MM.1S (cell line): ENCODE measurements around the gene CXXC5.
A peak's percentile ranks its signal among the peaks of the same experiment; 100 is the strongest.

ENCODE experiments used
- DNase-seq: peaks from one replicate; pipeline ENCODE4 v3.0.0-alpha.2; 2015
- H2AFZ ChIP-seq: fragments of 300-600 bp; sonication (generic); 2 replicates; pipeline ENCODE4 v1.6.0; 2016; ENCODE audit warnings: antibody characterized with exemption, low read length
- H3F3A ChIP-seq: fragments of 300-600 bp; sonication (generic); 2 replicates; pipeline ENCODE4 v1.6.1; 2016; ENCODE audit warnings: mild to moderate bottlenecking, antibody characterized with exemption, low read length, moderate library complexity, mixed read lengths; ENCODE audit not compliant: insufficient read depth
- H3K27ac ChIP-seq: fragments of 300-600 bp; sonication (generic); 2 replicates; pipeline ENCODE4 v1.5.1; 2016; ENCODE audit warnings: mild to moderate bottlenecking, low read length
- H3K27me3 ChIP-seq: fragments of 300-600 bp; sonication (generic); replicated peaks from 2 replicates; pipeline ENCODE4 v1.6.0; 2016; ENCODE audit warnings: low read length; ENCODE audit not compliant: insufficient read depth
- H3K36me3 ChIP-seq: fragments of 300-600 bp; sonication (generic); replicated peaks from 2 replicates; pipeline ENCODE4 v1.6.1; 2016; ENCODE audit warnings: mild to moderate bottlenecking, low read length, mixed read lengths; ENCODE audit not compliant: insufficient read depth
- H3K4me1 ChIP-seq: fragments of 300-600 bp; sonication (generic); 2 replicates; pipeline ENCODE4 v1.6.1; 2016; ENCODE audit warnings: low read length, mixed read lengths
- H3K4me2 ChIP-seq: fragments of 300-600 bp; sonication (generic); 2 replicates; pipeline ENCODE4 v1.6.0; 2016; ENCODE audit warnings: low read depth, low read length
- H3K4me3 ChIP-seq: fragments of 300-600 bp; sonication (generic); 2 replicates; pipeline ENCODE4 v1.5.1; 2016; ENCODE audit warnings: low read length, mixed read lengths
- H3K79me2 ChIP-seq: fragments of 300-600 bp; sonication (generic); 2 replicates; pipeline ENCODE4 v1.6.1; 2016; ENCODE audit warnings: mixed run types, low read length, mixed read lengths
- H3K9ac ChIP-seq: fragments of 300-600 bp; sonication (generic); 2 replicates; pipeline ENCODE4 v1.6.1; 2016; ENCODE audit warnings: low read length, mixed read lengths
- H3K9me2 ChIP-seq: fragments of 300-600 bp; sonication (generic); replicated peaks from 2 replicates; pipeline ENCODE4 v1.6.1; 2016; ENCODE audit warnings: mild to moderate bottlenecking, low read length, mixed read lengths; ENCODE audit not compliant: insufficient read depth
- H3K9me3 ChIP-seq: fragments of 300-600 bp; sonication (generic); replicated peaks from 2 replicates; pipeline ENCODE4 v1.6.1; 2016; ENCODE audit warnings: mild to moderate bottlenecking, low read length, mixed read lengths; ENCODE audit not compliant: insufficient read depth
- H4K20me1 ChIP-seq: fragments of 300-600 bp; sonication (generic); 2 replicates; pipeline ENCODE4 v1.6.1; 2016; ENCODE audit warnings: mild to moderate bottlenecking, low read length, moderate library complexity, mixed read lengths; ENCODE audit not compliant: insufficient read depth
- EZH2 ChIP-seq: fragments of 300-600 bp; sonication (generic); optimal IDR thresholded peaks from 2 replicates; pipeline ENCODE3; 2017; ENCODE audit warnings: low read depth, mild to moderate bottlenecking, antibody characterized with exemption, low read length, mixed read lengths
- EZH2phosphoT487 ChIP-seq: fragments of 300-600 bp; sonication (generic); IDR thresholded peaks from 2 replicates; pipeline ENCODE4 v1.6.1; 2018; ENCODE audit warnings: antibody characterized with exemption, low read length
- TF ChIP-seq, protein P1 (sequence below): fragments of 300-600 bp; sonication (generic); IDR thresholded peaks from 2 replicates; pipeline ENCODE4 v1.5.1; 2016; ENCODE audit warnings: antibody characterized with exemption, low read length, mixed read lengths

The CXXC5 gene

DNA sequence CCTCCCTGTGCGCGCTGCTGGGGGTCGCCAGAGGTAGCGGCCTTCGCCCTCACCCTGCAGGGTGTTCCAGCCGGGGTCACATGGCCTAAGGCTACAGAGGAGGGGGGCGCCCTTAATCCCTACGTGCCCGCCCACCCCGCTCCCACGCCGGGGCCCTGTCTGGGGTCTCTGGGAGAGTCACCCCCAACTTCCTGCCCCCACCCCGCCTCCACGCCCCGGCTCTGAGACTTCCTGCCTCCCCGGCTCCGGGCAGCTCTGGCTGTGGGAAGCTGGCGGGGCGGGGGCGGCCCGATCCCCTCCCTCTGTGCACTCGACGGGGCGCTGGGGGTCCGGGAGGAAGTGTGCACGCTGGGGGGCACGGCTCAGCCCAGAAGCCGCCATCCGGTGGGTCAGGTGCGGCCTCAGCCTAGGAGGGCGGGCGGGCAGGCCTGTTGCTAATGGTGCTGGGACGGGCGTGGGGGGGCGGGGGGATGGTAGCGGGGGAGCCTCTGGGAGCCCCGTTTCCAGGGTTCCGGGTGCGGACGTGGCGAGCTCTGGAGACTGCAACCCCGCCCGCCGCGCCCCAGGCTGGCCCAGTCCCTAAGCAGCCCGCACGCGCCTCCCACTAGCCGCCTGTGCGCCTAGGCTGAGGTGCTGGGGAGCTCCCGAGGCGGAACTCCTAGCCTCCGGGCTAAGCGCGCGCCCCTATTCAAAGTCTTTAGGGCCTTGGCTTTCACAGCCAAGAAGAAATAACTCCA is 61.6 kb downstream of the CXXC5 start:
- no peaks in the 10 kb centered on the region for H3F3A ChIP-seq
- H3K9me3 ChIP-seq, result no peaks in the 10 kb centered on the region
- H3K4me2 ChIP-seq, result no peak overlapping the region
- H3K36me3 ChIP-seq, result no peaks in the 10 kb centered on the region
- no peaks in the 10 kb centered on the region for H4K20me1 ChIP-seq
- no peak overlapping the region for H3K9ac ChIP-seq
- H3K27me3 ChIP-seq, result 0 out of 2 replicates have a peak, but pooled peaks cover 6% of the 10 kb centered on the region
- no peak overlapping the region for H3K4me3 ChIP-seq
- peaks cover 4% of the 10 kb centered on the region for H3K4me1 ChIP-seq
- H2AFZ ChIP-seq, result no peak overlapping the region
- no peak for TF ChIP-seq EZH2phosphoT487
- TF ChIP-seq, protein P1, sequence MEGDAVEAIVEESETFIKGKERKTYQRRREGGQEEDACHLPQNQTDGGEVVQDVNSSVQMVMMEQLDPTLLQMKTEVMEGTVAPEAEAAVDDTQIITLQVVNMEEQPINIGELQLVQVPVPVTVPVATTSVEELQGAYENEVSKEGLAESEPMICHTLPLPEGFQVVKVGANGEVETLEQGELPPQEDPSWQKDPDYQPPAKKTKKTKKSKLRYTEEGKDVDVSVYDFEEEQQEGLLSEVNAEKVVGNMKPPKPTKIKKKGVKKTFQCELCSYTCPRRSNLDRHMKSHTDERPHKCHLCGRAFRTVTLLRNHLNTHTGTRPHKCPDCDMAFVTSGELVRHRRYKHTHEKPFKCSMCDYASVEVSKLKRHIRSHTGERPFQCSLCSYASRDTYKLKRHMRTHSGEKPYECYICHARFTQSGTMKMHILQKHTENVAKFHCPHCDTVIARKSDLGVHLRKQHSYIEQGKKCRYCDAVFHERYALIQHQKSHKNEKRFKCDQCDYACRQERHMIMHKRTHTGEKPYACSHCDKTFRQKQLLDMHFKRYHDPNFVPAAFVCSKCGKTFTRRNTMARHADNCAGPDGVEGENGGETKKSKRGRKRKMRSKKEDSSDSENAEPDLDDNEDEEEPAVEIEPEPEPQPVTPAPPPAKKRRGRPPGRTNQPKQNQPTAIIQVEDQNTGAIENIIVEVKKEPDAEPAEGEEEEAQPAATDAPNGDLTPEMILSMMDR, result no peak
- no peak for TF ChIP-seq EZH2
- no peak overlapping the region for H3K27ac ChIP-seq
- H3K79me2 ChIP-seq, result no peaks in the 10 kb centered on the region
- H3K9me2 ChIP-seq, result no peaks in the 10 kb centered on the region
- DNase-seq, result no peak

DNA sequence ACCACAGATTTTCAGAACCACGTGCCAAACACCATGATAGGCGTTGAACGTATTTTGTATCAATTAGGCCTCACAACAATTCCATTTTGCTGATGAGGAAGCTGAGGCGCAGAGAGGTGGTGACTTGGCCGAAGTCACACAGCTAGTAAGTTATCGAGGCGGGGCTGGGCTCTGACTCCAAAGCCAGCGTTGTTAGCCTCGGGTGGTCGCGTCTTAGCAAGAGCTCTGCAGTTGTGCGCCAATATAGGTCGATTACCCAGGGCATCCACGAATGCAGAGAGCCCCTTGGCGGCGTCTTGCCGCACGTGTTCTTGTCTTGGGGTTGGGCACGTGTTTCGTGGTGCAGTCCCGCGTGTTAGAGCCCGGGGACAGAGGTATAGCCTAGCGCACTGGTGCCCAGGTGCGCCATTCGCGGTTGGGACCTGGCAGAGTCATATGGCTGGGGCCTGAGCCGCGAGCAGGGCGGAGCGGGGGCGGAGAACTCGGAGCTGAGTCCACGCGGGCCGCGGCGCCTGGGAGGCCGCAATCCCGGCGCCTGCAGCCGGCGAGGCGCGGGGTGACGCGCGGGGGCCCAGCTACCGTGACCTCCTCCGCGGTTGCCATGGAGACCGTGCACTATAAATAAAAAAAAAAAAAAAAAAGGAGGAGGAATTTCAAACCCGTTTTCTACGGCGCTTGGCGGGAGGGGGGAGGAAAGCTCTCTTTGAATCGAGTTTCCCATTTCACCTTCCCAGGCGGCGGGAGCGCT is 62.3 kb downstream of the CXXC5 start:
- Histone ChIP-seq H3K4me1 (peaks cover 4% of the 10 kb centered on the region), H3K4me3 (peak overlapping the region; percentile 62), H3F3A (no peaks in the 10 kb centered on the region), H3K9me2 (no peaks in the 10 kb centered on the region), H3K27me3 (0 out of 2 replicates have a peak, but pooled peaks cover 6% of the 10 kb centered on the region), H3K9ac (peak overlapping the region; percentile 49), H3K79me2 (no peaks in the 10 kb centered on the region), H3K27ac (no peak overlapping the region), H3K9me3 (no peaks in the 10 kb centered on the region), H4K20me1 (no peaks in the 10 kb centered on the region), H3K4me2 (peak overlapping the region; percentile 99), H3K36me3 (no peaks in the 10 kb centered on the region), H2AFZ (peak overlapping the region; percentile 58)
- no peak for TF ChIP-seq EZH2phosphoT487
- TF ChIP-seq, protein P1, result no peak
- TF ChIP-seq EZH2, result no peak
- DNase-seq, result peak; percentile 61

DNA sequence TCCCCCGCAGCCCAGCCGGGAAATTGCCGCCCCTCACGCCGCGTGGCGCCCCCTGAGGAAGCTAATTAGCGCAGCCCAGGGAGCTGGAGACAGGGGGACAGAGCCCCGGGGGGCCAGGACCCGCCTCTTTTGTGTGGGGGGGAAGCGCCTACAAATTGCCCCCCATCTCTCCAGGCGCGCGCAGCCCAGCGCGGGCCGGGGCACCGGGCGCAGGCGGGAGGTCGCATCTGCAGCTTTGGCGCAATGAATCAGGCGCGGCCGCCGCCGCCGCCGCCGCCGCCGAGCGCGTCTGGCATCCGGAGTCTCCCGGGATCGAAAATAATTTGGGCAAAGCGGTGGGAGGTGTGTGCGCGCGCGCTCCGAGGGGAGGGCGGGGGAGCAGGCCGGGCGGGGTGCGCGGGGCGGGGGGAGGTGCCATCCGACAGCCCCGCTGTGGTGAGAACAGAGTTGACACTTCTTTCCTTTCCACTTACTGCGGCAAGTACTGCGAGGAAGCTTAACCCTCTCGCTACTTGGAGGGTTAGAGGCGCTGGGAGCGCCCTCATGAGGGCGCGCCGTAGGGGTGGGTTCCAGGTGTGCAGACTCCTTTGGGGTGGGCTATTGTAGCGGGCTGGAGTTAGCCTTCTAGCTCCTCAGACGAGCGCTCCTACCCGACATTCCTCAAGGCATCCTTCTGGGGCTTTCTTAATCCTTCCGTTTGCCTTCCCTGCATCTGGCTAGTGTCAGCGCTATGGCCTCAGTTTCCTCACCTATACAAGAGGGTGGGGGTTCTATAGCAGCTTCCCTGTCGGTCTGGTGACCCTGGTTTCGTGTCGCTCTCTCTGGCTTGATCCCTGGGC is 63.1 kb downstream of the CXXC5 start:
- no peaks in the 10 kb centered on the region for H3K9me3 ChIP-seq
- H2AFZ ChIP-seq, result peak overlapping the region; percentile 52
- H3K36me3 ChIP-seq, result no peaks in the 10 kb centered on the region
- peaks cover 4% of the 10 kb centered on the region for H3K4me1 ChIP-seq
- no peak overlapping the region for H3K27ac ChIP-seq
- peak overlapping the region; percentile 99 for H3K4me2 ChIP-seq
- H3K27me3 ChIP-seq, result 0 out of 2 replicates have a peak, but pooled peaks cover 6% of the 10 kb centered on the region
- DNase-seq, result peak; percentile 63
- no peaks in the 10 kb centered on the region for H3K9me2 ChIP-seq
- TF ChIP-seq EZH2phosphoT487, result no peak
- TF ChIP-seq, protein P1, result peak; percentile 17; the same call in 1 of the 2 replicates
- no peak for TF ChIP-seq EZH2
- H3F3A ChIP-seq, result no peaks in the 10 kb centered on the region
- peak overlapping the region; percentile 49 for H3K9ac ChIP-seq
- H3K79me2 ChIP-seq, result no peaks in the 10 kb centered on the region
- no peaks in the 10 kb centered on the region for H4K20me1 ChIP-seq
- H3K4me3 ChIP-seq, result peak overlapping the region; percentile 62
